ENCODE measurements around the gene EXOC6B.

EXOC6B gene

GRCh38 chr2:72841462-72842125 lies 15.8 kb upstream of the EXOC6B start:
- no peak for TF ChIP-seq CTCF (IDR thresholded peaks at IDR 0.05)
- Histone ChIP-seq H2AFZ (no peak overlapping the region), H3K4me1 (no peaks in the 10 kb centered on the region), H3K9ac (no peak overlapping the region), H3K36me3 (ENCODE audit: control insufficient read depth, insufficient read depth, low read length) (no peaks in the 10 kb centered on the region), H3K27me3 (ENCODE audit: control insufficient read depth, insufficient read depth, low read length) (no peaks in the 10 kb centered on the region), H3K27ac (no peak overlapping the region), H3K79me2 (no peaks in the 10 kb centered on the region), H3K4me2 (ENCODE audit: low read length) (no peak overlapping the region), H3K4me3 (ENCODE audit: low read depth, low read length) (no peak overlapping the region), H3K9me3 (ENCODE audit: control insufficient read depth, low read length) (no peaks in the 10 kb centered on the region)

- TF ChIP-seq CTCF (IDR thresholded peaks at IDR 0.05) = no peak
- Histone ChIP-seq H3K9ac (no peak overlapping the region), H3K9me3 (ENCODE audit: control insufficient read depth, low read length) (no peaks in the 10 kb centered on the region)
Observed at GRCh38 chr2:72840066-72840465, 14.2 kb upstream of the EXOC6B start.

GRCh38 chr2:72837171-72837570 lies 11.3 kb upstream of the EXOC6B start:
- Histone ChIP-seq H2AFZ (no peak overlapping the region), H3K9ac (no peak overlapping the region), H3K4me3 (ENCODE audit: low read depth, low read length) (no peak overlapping the region), H3K27me3 (ENCODE audit: control insufficient read depth, insufficient read depth, low read length) (no peaks in the 10 kb centered on the region), H3K9me3 (ENCODE audit: control insufficient read depth, low read length) (no peaks in the 10 kb centered on the region), H3K36me3 (ENCODE audit: control insufficient read depth, insufficient read depth, low read length) (no peaks in the 10 kb centered on the region), H3K79me2 (no peaks in the 10 kb centered on the region), H3K4me2 (ENCODE audit: low read length) (no peak overlapping the region), H3K27ac (no peak overlapping the region), H3K4me1 (no peaks in the 10 kb centered on the region)
- no peak for TF ChIP-seq CTCF (IDR thresholded peaks at IDR 0.05)

More at GRCh38 chr2:72840066-72840465, 14.2 kb upstream of the EXOC6B start:
- H3K27ac ChIP-seq = no peak overlapping the region
- no peaks in the 10 kb centered on the region for H3K27me3 ChIP-seq (ENCODE audit: control insufficient read depth, insufficient read depth, low read length)
- H3K36me3 ChIP-seq (ENCODE audit: control insufficient read depth, insufficient read depth, low read length) = no peaks in the 10 kb centered on the region
- no peaks in the 10 kb centered on the region for H3K4me1 ChIP-seq
- no peak overlapping the region for H3K4me3 ChIP-seq (ENCODE audit: low read depth, low read length)
- H3K4me2 ChIP-seq (ENCODE audit: low read length) = no peak overlapping the region
- no peaks in the 10 kb centered on the region for H3K79me2 ChIP-seq
- no peak overlapping the region for H2AFZ ChIP-seq

GRCh38 chr2:72835403-72835802 lies 9.6 kb upstream of the EXOC6B start:
- TF ChIP-seq CTCF (IDR thresholded peaks at IDR 0.05) = no peak
- no peak overlapping the region for H3K4me3 ChIP-seq (ENCODE audit: low read depth, low read length)

GRCh38 chr2:72834596-72834995 lies 8.8 kb upstream of the EXOC6B start:
- Histone ChIP-seq H3K9me3 (ENCODE audit: control insufficient read depth, low read length) (no peaks in the 10 kb centered on the region), H3K4me3 (ENCODE audit: low read depth, low read length) (no peak overlapping the region), H3K4me1 (no peaks in the 10 kb centered on the region), H2AFZ (no peak overlapping the region), H3K27ac (no peak overlapping the region), H3K4me2 (ENCODE audit: low read length) (no peak overlapping the region), H3K27me3 (ENCODE audit: control insufficient read depth, insufficient read depth, low read length) (no peaks in the 10 kb centered on the region), H3K79me2 (no peaks in the 10 kb centered on the region), H3K36me3 (ENCODE audit: control insufficient read depth, insufficient read depth, low read length) (no peaks in the 10 kb centered on the region), H3K9ac (no peak overlapping the region)
- no peak for TF ChIP-seq CTCF (IDR thresholded peaks at IDR 0.05)

More at GRCh38 chr2:72835403-72835802, 9.6 kb upstream of the EXOC6B start:
- Histone ChIP-seq H3K9me3 (ENCODE audit: control insufficient read depth, low read length) (no peaks in the 10 kb centered on the region), H3K4me1 (no peaks in the 10 kb centered on the region), H3K9ac (no peak overlapping the region), H2AFZ (no peak overlapping the region), H3K27ac (no peak overlapping the region), H3K36me3 (ENCODE audit: control insufficient read depth, insufficient read depth, low read length) (no peaks in the 10 kb centered on the region), H3K27me3 (ENCODE audit: control insufficient read depth, insufficient read depth, low read length) (no peaks in the 10 kb centered on the region), H3K4me2 (ENCODE audit: low read length) (no peak overlapping the region), H3K79me2 (no peaks in the 10 kb centered on the region)

All from parathyroid adenoma (tissue), 2 donors.